GM21526 (cell line): Measurements from ENCODE around the gene USPL1.
"Not testable (repeated sequence)": the region's sequence is repeated elsewhere in the genome, so short reads cannot be mapped to it uniquely, and the experiment has no call there.

Experiments
- ATAC-seq: cut with Tn5 transposase; IDR thresholded peaks from one replicate; pipeline ENCODE4 v1.9.1; 2021; ENCODE audit warnings: moderate library complexity; ENCODE audit not compliant: unreplicated experiment, low FRiP score

The USPL1 gene

GRCh38 chr13:30617315-30618185, at the start of gene USPL1:
Gene USPL1 (plus strand): TSS chr13:30617920. CDS start chr13:30621141, 3,221 bp downstream.
- ATAC-seq: peak; percentile 83

- ATAC-seq: no peak
Measured at GRCh38 chr13:30569901-30570576, 47.7 kb upstream of the USPL1 start.

GRCh38 chr13:30570691-30571090, 47.0 kb upstream of the USPL1 start:
- ATAC-seq: no peak

DNA sequence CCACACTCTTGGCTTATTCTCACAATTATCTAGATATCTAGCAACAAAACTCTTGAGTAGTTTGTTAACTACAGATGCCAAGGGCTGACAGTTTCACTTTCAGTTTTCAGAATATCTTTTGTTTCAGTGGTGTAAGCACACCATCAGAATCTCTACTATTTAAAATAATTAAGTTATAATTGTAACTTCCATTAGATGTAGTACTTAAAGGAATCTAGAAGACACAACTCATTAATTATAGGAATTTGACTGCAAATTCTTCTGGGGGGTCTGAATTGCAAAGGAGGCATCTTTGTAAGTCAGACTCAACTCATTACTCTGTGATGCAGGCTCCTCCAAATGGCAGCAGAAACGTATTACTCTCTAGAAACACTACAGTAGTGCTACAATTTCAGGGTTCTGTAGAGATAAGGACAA, 44.9 kb upstream of the USPL1 start:
- peak; percentile 55 for ATAC-seq

DNA sequence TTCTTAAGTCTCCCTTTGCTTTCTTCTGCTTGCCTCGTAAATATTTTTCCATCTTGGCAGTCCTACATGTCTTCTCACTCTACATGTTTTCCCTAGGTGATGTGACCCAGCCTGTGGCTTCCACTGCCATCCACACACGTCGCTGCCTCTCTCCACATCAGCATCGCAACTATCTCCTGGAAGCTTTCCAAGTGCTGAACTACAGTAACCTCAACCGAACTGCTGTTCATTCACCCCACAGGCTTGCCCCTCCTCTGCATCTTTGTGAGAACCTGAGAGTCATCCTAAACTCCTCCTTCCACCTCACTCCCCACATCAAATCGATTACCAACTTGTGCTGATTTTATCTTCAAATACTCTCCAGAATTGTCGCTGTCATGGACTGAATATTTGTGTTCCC, 41.2 kb upstream of the USPL1 start:
- no peak for ATAC-seq

DNA sequence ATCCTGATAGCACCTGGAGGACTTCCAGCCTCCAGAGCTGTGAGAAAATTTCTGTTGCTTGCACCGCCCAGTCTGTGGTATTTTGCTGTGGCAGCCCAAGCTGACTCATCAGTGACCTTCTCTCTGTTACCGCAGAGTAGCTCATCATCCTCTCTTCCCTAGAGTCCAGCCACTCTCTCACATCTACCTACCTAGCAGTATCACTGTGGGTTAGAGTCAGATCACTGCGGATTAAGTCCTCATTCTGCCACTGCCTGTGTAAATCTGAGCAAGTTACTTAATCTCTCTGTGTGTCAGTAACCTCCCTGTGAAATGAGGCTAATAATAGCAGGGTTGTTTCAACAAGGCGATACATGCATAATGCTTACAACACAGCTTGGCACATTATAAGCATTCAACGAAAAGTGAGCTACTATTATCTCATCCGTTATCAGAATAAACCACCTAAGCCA, 40.3 kb upstream of the USPL1 start:
- ATAC-seq: no peak

DNA sequence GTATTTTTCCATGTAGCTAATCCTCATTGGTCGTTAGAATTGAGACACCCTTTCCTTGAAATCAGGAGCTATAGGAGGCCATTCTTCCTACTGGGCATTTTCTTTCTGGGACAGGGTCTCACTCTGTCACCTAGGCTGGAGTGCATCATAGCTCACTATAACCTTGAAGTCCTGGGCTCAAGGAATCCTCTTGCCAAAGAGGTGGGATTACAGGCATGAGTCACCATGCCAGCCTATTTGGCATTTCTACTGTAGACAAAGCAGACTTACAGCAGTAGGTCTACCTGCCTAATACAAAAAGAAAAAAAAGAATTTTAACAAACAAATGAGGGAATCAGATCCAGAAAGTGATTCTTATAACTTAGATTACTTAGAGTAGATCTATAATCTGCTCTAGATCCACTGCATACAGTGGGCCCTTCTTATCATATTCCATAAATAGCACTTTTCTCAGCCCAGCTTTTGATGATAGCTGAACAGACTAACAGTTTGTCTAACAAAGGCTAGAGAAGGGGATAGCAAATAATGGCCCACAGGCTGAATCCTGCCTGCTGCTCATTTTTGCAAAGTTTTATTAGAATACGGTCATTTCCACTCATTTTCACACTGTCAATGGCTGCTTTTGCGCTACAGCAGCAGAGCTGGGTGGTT, 36.7 kb upstream of the USPL1 start:
- ATAC-seq: no peak

- ATAC-seq: no peak
Measured at GRCh38 chr13:30581582-30581981, 36.1 kb upstream of the USPL1 start.

DNA sequence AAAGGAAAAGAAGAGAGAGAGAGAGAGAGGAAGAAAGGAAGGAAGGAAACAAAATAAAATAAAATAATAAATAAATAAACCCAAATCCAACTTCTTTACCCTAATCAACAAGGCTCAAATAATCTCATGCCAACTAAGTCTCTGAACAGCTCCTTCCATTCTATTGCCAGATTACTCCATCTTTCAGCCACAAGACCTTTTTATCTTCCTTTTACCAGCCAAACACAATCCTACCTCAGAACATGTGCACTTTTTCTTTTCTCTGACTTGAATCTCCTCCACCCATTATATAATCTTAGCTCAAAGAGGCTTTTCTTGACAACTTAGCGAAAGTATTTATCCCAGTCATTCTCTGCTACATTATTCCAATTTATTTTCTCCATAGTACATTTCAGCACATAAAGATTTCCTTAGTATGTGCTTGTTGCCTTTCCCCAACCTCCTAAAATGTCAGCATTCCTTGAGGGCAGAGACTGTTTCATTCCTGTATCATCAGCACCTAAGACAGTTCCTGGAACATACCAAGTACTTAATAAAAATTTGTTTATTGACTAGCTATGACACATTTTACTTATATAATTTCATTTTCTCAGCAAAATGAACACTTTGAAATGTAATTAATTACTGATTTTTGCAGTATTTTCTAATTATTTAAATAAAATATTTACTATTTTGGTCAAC, 33.5 kb upstream of the USPL1 start:
- no peak for ATAC-seq

GRCh38 chr13:30585748-30586262, 31.9 kb upstream of the USPL1 start:
- no peak for ATAC-seq

GRCh38 chr13:30587231-30587630, 30.5 kb upstream of the USPL1 start:
- no peak for ATAC-seq

- ATAC-seq: no peak
Measured at GRCh38 chr13:30587739-30588138, 30.0 kb upstream of the USPL1 start.

- ATAC-seq: no peak
Measured at GRCh38 chr13:30593001-30593400, 24.7 kb upstream of the USPL1 start.

- no peak for ATAC-seq
Measured at GRCh38 chr13:30600496-30600895, 17.2 kb upstream of the USPL1 start.

DNA sequence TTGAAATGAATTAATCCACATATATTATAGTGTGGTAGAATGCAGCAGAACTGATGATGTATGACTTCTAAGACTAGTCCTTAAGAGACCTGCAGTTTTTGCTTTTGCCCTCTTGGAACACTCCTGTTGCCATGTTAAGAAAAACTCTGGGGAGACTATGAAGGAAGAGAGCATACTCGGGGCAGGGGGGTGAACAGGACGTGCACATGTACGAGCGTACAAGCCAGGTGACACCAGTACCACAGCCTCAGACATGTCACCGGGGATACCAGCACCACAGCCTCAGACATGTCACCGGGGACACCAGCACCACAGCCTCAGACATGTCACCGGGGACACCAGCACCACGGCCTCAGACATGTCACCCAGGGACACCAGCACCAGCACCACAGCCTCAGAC, 15.9 kb upstream of the USPL1 start:
- no peak for ATAC-seq

GRCh38 chr13:30605052-30605451, 12.7 kb upstream of the USPL1 start:
- no peak for ATAC-seq

DNA sequence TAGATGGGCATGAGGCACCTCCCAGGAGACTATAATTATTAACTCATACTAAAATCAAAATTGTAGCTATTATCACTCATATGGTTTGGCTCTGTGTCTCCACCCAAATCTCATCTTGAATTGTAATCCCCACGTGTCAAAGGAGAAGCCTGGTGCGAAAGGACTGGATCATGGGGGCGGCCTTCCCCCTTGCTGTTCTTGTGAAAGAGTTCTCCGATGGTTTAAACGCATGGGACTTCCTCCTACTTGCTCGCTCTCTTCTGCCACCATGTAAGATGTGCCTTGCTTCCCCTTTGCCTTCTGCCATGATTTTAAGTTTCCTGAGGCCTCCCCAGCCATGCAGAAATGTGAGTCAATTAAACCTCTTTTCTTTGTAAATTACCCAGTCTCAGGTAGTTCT, 10.5 kb upstream of the USPL1 start:
- not testable (repeated sequence) for ATAC-seq

DNA sequence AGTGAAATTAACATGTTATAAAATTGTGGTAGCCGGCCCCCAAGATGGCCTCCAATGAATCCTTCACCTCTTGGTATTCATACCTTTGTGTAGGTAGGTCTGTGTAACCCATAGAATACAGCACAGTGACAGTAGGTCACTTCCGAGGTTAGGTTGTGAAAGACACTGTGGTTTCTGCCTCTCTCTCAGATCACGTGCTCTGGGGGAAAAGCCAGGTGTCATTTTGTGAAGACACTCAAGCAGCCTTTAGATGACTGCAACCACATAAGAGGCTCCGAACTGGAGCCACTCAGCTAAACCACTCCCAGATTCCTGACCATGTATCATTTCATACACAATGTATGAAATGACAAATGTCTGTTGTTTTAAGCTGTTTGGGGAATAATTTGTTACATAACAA, 9.8 kb upstream of the USPL1 start:
- peak; percentile 96 for ATAC-seq

- peak; percentile 3 for ATAC-seq
Measured at GRCh38 chr13:30608364-30608763, 9.4 kb upstream of the USPL1 start.

DNA sequence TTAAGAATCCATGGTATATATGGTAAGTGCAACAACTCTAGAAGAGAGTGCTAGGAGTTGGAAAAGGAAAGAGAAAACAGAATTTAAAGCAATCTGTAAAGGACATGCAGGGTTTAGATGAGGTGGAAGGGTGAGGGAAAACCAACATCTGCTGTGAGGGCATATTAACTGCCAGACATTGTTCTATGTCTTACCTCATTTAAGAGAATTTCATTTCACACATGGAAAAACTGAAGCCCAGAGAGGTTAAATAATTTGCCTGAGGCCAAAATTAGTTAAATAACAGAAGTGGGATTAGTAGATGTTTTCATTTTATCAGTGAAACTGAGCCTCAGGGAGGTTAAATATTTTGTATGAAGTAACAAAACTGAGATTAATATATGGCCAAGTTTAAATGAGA, 7.4 kb upstream of the USPL1 start:
- ATAC-seq: no peak

DNA sequence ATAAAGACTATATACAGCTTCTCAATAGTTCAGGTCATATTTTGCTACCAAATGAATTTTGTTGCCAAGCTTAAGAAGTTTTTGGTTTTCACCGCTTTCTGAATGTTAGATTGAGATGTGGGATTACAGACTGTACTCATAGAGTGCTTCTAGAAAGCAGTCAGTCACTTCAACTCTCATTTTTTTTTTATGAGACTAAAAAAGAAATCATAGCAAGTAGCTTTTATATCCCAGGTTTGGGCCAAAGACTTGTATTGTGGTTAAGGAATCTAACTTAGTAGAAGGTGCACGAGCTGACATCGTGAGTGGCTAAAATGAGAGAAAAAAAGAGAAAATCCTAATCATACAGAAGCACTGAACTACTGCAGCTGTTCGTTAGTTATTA, 2.2 kb upstream of the USPL1 start:
- ATAC-seq: no peak
